Measurements from ENCODE around the gene SLFN11. TPM values are rescaled to one million over a fixed set of nuclear protein-coding genes. Genes with fewer than 3 reads are reported as not detected.
"Not testable (repeated sequence)": the region's sequence is repeated elsewhere in the genome, so short reads cannot be mapped to it uniquely, and the experiment has no call there.

SLFN11 gene
- total and polyA plus RNA-seq, 2 experiments from 2014 or later = 2.5 to 8.3 TPM

DNA sequence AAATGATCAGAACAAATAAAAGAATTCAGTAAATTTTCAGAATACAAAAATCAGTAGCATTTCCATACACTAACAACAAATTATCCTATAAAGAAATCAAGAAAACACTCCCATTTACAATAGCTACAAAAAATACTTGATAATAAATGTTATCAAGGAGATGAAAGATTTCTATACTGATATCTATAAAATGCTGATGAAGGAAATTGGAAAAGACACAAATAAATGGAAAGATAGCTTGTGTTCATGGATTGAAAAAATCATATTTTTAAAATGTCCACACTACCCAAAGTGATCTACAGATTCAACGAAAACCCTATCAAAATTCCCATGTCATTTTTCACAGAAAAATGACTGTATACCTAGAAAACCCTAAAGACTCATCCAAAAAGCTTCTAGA, 40.8 kb upstream of the SLFN11 start:
- no peak overlapping the region for H3K4me2 ChIP-seq
- DNase-seq (ENCODE audit: low spot score) = no peak
- H3K79me2 ChIP-seq = no peaks in the 10 kb centered on the region
- no peak for TF ChIP-seq EZH2phosphoT487 (IDR thresholded peaks at IDR 0.05; ENCODE audit: low read depth, severe bottlenecking, unreplicated experiment)
- TF ChIP-seq, protein P1, sequence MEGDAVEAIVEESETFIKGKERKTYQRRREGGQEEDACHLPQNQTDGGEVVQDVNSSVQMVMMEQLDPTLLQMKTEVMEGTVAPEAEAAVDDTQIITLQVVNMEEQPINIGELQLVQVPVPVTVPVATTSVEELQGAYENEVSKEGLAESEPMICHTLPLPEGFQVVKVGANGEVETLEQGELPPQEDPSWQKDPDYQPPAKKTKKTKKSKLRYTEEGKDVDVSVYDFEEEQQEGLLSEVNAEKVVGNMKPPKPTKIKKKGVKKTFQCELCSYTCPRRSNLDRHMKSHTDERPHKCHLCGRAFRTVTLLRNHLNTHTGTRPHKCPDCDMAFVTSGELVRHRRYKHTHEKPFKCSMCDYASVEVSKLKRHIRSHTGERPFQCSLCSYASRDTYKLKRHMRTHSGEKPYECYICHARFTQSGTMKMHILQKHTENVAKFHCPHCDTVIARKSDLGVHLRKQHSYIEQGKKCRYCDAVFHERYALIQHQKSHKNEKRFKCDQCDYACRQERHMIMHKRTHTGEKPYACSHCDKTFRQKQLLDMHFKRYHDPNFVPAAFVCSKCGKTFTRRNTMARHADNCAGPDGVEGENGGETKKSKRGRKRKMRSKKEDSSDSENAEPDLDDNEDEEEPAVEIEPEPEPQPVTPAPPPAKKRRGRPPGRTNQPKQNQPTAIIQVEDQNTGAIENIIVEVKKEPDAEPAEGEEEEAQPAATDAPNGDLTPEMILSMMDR (IDR thresholded peaks at IDR 0.05; ENCODE audit: poor library complexity) = no peak
- no peaks in the 10 kb centered on the region for H3K27me3 ChIP-seq
- no peaks in the 10 kb centered on the region for H3K36me3 ChIP-seq (replicated peaks; ENCODE audit: insufficient read depth, low read depth)
- no peaks in the 10 kb centered on the region for H3K4me1 ChIP-seq (ENCODE audit: insufficient read depth)
- no peaks in the 10 kb centered on the region for H3K9me3 ChIP-seq (ENCODE audit: low read depth)
- WGBS (ENCODE audit: low lambda C conversion rate, missing lambda C conversion rate) = 90% methylated on average over 1 of the region's 1 CpG
- H3K9me2 ChIP-seq (replicated peaks; ENCODE audit: insufficient read depth) = no peaks in the 10 kb centered on the region
- H4K20me1 ChIP-seq (ENCODE audit: insufficient read depth, poor library complexity, severe bottlenecking) = no peaks in the 10 kb centered on the region
- no peak overlapping the region for H3K27ac ChIP-seq
- H3K4me3 ChIP-seq = no peak overlapping the region
- no peak overlapping the region for H2AFZ ChIP-seq

DNA sequence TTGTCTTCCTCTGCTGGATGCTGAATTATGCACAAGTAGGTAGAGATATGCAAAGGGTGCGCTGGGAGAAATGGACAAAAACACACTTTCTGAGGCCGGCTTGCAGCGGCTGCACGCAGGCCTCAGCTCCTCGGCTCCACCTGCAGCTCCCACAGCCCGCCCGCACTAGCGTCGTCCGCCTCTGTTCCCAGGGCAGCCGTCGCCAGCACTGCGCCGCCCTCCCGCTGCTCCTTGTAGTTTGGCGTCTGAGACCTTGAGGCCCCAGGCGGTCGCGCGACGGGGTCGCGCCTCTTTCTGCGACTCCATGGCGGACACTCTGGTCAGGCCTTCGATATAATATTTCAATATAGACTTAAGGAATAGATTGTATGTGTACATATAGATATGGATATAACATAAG, 34.1 kb upstream of the SLFN11 start:
- Histone ChIP-seq H4K20me1 (ENCODE audit: insufficient read depth, poor library complexity, severe bottlenecking) (no peaks in the 10 kb centered on the region), H3K4me2 (no peak overlapping the region), H3K9me3 (ENCODE audit: low read depth) (no peaks in the 10 kb centered on the region), H3K27me3 (no peaks in the 10 kb centered on the region), H3K4me3 (no peak overlapping the region), H3K79me2 (no peaks in the 10 kb centered on the region), H3K36me3 (replicated peaks; ENCODE audit: insufficient read depth, low read depth) (no peaks in the 10 kb centered on the region), H3K27ac (no peak overlapping the region), H3K9me2 (replicated peaks; ENCODE audit: insufficient read depth) (no peaks in the 10 kb centered on the region), H2AFZ (no peak overlapping the region), H3K4me1 (ENCODE audit: insufficient read depth) (no peaks in the 10 kb centered on the region)
- WGBS (ENCODE audit: low lambda C conversion rate, missing lambda C conversion rate) = 97% methylated on average over 26 of the region's 26 CpGs
- TF ChIP-seq EZH2 (IDR thresholded peaks at IDR 0.05; ENCODE audit: borderline replicate concordance) = no peak
- TF ChIP-seq EZH2phosphoT487 (IDR thresholded peaks at IDR 0.05; ENCODE audit: low read depth, severe bottlenecking, unreplicated experiment) = no peak
- TF ChIP-seq, protein P1 (IDR thresholded peaks at IDR 0.05; ENCODE audit: poor library complexity) = no peak
- no peak for DNase-seq (ENCODE audit: low spot score)

DNA sequence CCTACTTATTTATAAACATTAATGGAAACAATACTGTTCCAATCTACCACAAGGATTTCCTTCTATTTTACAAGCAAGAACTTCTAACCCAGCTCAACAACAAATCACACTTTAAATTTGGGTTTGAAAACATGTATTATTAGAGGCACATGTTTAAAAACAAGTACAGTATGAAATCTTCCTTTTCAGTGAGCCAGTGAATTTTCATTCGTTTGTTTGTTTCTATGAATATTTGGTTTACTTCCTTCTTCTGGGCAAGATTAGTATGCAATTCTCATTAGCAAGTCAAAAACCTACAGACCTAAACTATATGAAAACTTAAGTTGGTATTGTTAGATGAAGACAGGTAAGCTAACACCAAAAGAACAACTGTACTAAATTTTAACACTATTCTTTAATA, 33.1 kb upstream of the SLFN11 start:
- no peaks in the 10 kb centered on the region for H4K20me1 ChIP-seq (ENCODE audit: insufficient read depth, poor library complexity, severe bottlenecking)
- no peak for DNase-seq (ENCODE audit: low spot score)
- H3K4me1 ChIP-seq (ENCODE audit: insufficient read depth) = no peaks in the 10 kb centered on the region
- H2AFZ ChIP-seq = no peak overlapping the region
- WGBS (ENCODE audit: low lambda C conversion rate, missing lambda C conversion rate) = 87% methylated on average over 1 of the region's 1 CpG
- H3K9me3 ChIP-seq (ENCODE audit: low read depth) = no peaks in the 10 kb centered on the region
- no peaks in the 10 kb centered on the region for H3K79me2 ChIP-seq
- no peak overlapping the region for H3K4me3 ChIP-seq
- no peak overlapping the region for H3K4me2 ChIP-seq
- H3K27ac ChIP-seq = no peak overlapping the region
- TF ChIP-seq EZH2 (IDR thresholded peaks at IDR 0.05; ENCODE audit: borderline replicate concordance) (no peak), EZH2phosphoT487 (IDR thresholded peaks at IDR 0.05; ENCODE audit: low read depth, severe bottlenecking, unreplicated experiment) (no peak)
- TF ChIP-seq, protein P1 (IDR thresholded peaks at IDR 0.05; ENCODE audit: poor library complexity) = no peak
- no peaks in the 10 kb centered on the region for H3K9me2 ChIP-seq (replicated peaks; ENCODE audit: insufficient read depth)
- no peaks in the 10 kb centered on the region for H3K36me3 ChIP-seq (replicated peaks; ENCODE audit: insufficient read depth, low read depth)
- no peaks in the 10 kb centered on the region for H3K27me3 ChIP-seq

DNA sequence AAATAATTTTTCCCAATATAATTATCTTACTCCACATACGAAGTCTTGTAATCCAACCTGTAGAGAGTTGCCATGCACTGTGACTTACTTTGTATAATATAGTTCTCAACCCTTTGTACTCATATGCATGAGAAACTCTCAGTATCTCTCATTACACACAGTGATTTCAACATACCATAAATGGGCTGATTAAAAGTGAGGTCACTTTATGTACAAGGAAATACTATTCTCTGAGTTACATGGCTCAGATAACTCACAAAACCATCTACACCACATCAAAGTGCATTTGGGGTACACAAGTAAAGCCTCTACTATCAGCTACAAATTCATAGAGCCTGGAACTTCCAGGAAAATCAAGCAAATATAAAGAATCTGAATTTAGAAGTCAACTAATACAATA, 30.9 kb upstream of the SLFN11 start:
- Histone ChIP-seq H2AFZ (no peak overlapping the region), H3K4me3 (no peak overlapping the region), H3K79me2 (no peaks in the 10 kb centered on the region), H4K20me1 (ENCODE audit: insufficient read depth, poor library complexity, severe bottlenecking) (no peaks in the 10 kb centered on the region), H3K36me3 (replicated peaks; ENCODE audit: insufficient read depth, low read depth) (no peaks in the 10 kb centered on the region), H3K9me2 (replicated peaks; ENCODE audit: insufficient read depth) (no peaks in the 10 kb centered on the region), H3K27me3 (no peaks in the 10 kb centered on the region), H3K27ac (peak overlapping the region; percentile 84), H3K9me3 (ENCODE audit: low read depth) (no peaks in the 10 kb centered on the region), H3K4me2 (no peak overlapping the region), H3K4me1 (ENCODE audit: insufficient read depth) (no peaks in the 10 kb centered on the region)
- TF ChIP-seq EZH2phosphoT487 (IDR thresholded peaks at IDR 0.05; ENCODE audit: low read depth, severe bottlenecking, unreplicated experiment) = no peak
- TF ChIP-seq, protein P1 (IDR thresholded peaks at IDR 0.05; ENCODE audit: poor library complexity) = no peak
- TF ChIP-seq EZH2 (IDR thresholded peaks at IDR 0.05; ENCODE audit: borderline replicate concordance) = no peak
- DNase-seq (ENCODE audit: low spot score) = peak; percentile 16
- WGBS (ENCODE audit: low lambda C conversion rate, missing lambda C conversion rate) = 86% methylated on average over 1 of the region's 1 CpG

DNA sequence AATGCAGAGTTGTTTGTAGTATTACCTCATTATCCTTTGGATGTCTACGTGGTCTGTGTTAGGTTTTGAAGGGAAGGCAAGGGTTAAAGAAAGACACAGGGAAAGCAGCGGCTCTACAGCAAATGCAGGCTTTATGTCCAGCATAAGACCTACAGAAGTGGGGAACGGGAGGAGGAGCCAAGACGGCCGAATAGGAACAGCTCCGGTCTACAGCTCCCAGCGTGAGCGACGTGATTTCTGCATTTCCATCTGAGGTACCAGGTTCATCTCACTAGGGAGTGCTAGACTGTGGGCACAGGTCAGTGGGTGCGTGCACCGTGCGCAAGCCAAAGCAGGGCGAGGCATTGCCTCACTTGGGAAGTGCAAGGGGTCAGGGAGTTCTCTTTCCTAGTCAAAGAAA, 20.4 kb upstream of the SLFN11 start:
- not testable (repeated sequence) for H3K4me2 ChIP-seq; H3K79me2 ChIP-seq; H3K4me1 ChIP-seq (ENCODE audit: insufficient read depth); H3K27me3 ChIP-seq; DNase-seq (ENCODE audit: low spot score); H3K36me3 ChIP-seq (replicated peaks; ENCODE audit: insufficient read depth, low read depth); H2AFZ ChIP-seq; H3K27ac ChIP-seq; H3K9me3 ChIP-seq (ENCODE audit: low read depth); H3K4me3 ChIP-seq; H4K20me1 ChIP-seq (ENCODE audit: insufficient read depth, poor library complexity, severe bottlenecking); H3K9me2 ChIP-seq (replicated peaks; ENCODE audit: insufficient read depth)
- WGBS (ENCODE audit: low lambda C conversion rate, missing lambda C conversion rate) = 92% methylated on average over 13 of the region's 13 CpGs

Data from hepatocyte (in vitro differentiated cells).